Smooth muscle cell (in vitro differentiated cells): ENCODE data around the gene PPL. TPM values are rescaled to one million over a fixed set of nuclear protein-coding genes. Genes with fewer than 3 reads are reported as not detected.
"Not testable (repeated sequence)": the region's sequence is repeated elsewhere in the genome, so short reads cannot be mapped to it uniquely, and the experiment has no call there.

ENCODE experiments used
- DNase-seq: peaks from one replicate; lab custom pipeline; 2025; ENCODE audit not compliant: unreplicated experiment; lab: John Stamatoyannopoulos, UW
- H2AFZ ChIP-seq: fragments of 200-600 bp; sonication (generic); 2 replicates; pipeline ENCODE4 v1.6.0; 2016; ENCODE audit warnings: antibody characterized with exemption, low read depth, mild to moderate bottlenecking
- H3F3A ChIP-seq: fragments of 200-600 bp; sonication (generic); 2 replicates; pipeline ENCODE4 v1.6.0; 2017; ENCODE audit warnings: antibody characterized with exemption, low read depth
- H3K27ac ChIP-seq: fragments of 200-600 bp; sonication (generic); 2 replicates; pipeline ENCODE4 v1.5.1; 2016; ENCODE audit warnings: low read depth, mild to moderate bottlenecking
- H3K27me3 ChIP-seq: fragments of 200-600 bp; sonication (generic); 2 replicates; pipeline ENCODE4 v1.6.1; 2016; ENCODE audit warnings: low read depth, mild to moderate bottlenecking
- H3K36me3 ChIP-seq: fragments of 200-600 bp; sonication (generic); 2 replicates; pipeline ENCODE4 v1.5.1; 2016; ENCODE audit warnings: low read depth
- H3K4me1 ChIP-seq: fragments of 200-600 bp; sonication (generic); 2 replicates; pipeline ENCODE4 v1.5.1; 2016; ENCODE audit warnings: low read depth
- H3K4me2 ChIP-seq: fragments of 200-600 bp; sonication (generic); 2 replicates; pipeline ENCODE4 v1.6.0; 2016; ENCODE audit warnings: mild to moderate bottlenecking
- H3K4me3 ChIP-seq: fragments of 200-600 bp; sonication (generic); 2 replicates; pipeline ENCODE4 v1.5.1; 2016; ENCODE audit warnings: mild to moderate bottlenecking
- H3K79me2 ChIP-seq: fragments of 200-600 bp; sonication (generic); 2 replicates; pipeline ENCODE4 v1.6.0; 2016; ENCODE audit warnings: low read depth, mild to moderate bottlenecking
- H3K9ac ChIP-seq: fragments of 200-600 bp; sonication (generic); 2 replicates; pipeline ENCODE4 v1.6.0; 2016; ENCODE audit warnings: low read depth
- H3K9me3 ChIP-seq: fragments of 200-600 bp; sonication (generic); replicated peaks from 2 replicates; pipeline ENCODE4 v1.5.1; 2016; ENCODE audit warnings: low read depth
- H4K20me1 ChIP-seq: fragments of 200-600 bp; sonication (generic); 2 replicates; pipeline ENCODE4 v1.6.0; 2016; ENCODE audit warnings: low read depth
- WGBS: methylation state at CpG from one replicate; pipeline ENCODE4 v1.1.7; 2016; ENCODE audit warnings: low lambda C conversion rate; 5-methylcytosine and 5-hydroxymethylcytosine counted together
- polyA plus RNA-seq: library from polyadenylated mRNA; unstranded; fragments of >200 nt; fragmentation: Nextera tagmentation; extraction: Ambion mirVana; gene quantifications from 2 replicates; pipeline ENCODE4 v1.2.1, GENCODE V29; 2016
- total RNA-seq: library from RNA; depleted of rRNA; stranded (reverse); fragments of >200 nt; gene quantifications from 2 replicates; pipeline ENCODE4 v1.2.3, GENCODE V29; 2014
- TF ChIP-seq, protein P1 (sequence below): fragments of 200-600 bp; sonication (generic); IDR thresholded peaks from 2 replicates; pipeline ENCODE4 v1.5.1; 2017; ENCODE audit warnings: borderline replicate concordance, mild to moderate bottlenecking, antibody characterized with exemption; ENCODE audit not compliant: insufficient read depth, poor library complexity, severe bottlenecking

PPL gene
- total and polyA plus RNA-seq, 2 experiments from 2014 or later, result 3.0 to 7.7 TPM

DNA sequence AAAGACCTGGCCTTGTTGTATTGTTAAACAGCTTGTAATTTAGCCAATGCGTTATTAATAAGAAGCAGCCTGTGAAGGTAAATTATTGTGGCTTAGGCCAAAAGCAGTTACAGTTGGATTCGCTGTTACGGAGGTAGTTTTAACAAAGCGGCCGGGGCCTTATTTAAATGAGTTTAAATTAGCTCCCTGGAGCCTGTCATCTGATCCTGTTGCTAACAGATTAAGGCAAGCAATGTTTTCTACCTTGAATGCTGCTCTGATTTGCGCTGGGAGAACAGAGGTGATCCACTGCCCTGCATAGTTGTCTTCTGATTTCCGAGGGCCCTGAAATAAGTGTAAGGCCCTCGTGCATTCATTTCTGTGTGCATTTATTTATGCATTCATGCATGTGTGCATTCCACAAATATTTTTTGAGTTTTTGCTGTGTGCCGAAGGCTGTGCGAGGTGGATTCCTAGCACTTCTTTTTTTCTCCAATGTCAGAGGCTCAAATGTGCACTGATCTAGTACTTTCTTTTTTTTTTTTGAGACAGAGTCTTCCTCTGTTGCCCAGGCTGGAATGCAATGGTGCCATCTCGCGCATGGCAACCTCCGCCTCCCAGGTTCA is 32.0 kb upstream of the PPL start:
- Histone ChIP-seq H3K9me3 (no peaks in the 10 kb centered on the region), H3K27me3 (no peaks in the 10 kb centered on the region), H3K4me2 (no peak overlapping the region), H3K79me2 (no peaks in the 10 kb centered on the region), H2AFZ (no peak overlapping the region), H3K4me3 (no peak overlapping the region), H3K4me1 (peaks cover 7% of the 10 kb centered on the region), H3F3A (no peaks in the 10 kb centered on the region), H3K27ac (no peak overlapping the region), H3K36me3 (no peaks in the 10 kb centered on the region), H3K9ac (no peak overlapping the region), H4K20me1 (no peaks in the 10 kb centered on the region)
- WGBS, result 59% methylated on average over 13 of the region's 13 CpGs
- TF ChIP-seq, protein P1, sequence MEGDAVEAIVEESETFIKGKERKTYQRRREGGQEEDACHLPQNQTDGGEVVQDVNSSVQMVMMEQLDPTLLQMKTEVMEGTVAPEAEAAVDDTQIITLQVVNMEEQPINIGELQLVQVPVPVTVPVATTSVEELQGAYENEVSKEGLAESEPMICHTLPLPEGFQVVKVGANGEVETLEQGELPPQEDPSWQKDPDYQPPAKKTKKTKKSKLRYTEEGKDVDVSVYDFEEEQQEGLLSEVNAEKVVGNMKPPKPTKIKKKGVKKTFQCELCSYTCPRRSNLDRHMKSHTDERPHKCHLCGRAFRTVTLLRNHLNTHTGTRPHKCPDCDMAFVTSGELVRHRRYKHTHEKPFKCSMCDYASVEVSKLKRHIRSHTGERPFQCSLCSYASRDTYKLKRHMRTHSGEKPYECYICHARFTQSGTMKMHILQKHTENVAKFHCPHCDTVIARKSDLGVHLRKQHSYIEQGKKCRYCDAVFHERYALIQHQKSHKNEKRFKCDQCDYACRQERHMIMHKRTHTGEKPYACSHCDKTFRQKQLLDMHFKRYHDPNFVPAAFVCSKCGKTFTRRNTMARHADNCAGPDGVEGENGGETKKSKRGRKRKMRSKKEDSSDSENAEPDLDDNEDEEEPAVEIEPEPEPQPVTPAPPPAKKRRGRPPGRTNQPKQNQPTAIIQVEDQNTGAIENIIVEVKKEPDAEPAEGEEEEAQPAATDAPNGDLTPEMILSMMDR, result no peak
- DNase-seq, result no peak

DNA sequence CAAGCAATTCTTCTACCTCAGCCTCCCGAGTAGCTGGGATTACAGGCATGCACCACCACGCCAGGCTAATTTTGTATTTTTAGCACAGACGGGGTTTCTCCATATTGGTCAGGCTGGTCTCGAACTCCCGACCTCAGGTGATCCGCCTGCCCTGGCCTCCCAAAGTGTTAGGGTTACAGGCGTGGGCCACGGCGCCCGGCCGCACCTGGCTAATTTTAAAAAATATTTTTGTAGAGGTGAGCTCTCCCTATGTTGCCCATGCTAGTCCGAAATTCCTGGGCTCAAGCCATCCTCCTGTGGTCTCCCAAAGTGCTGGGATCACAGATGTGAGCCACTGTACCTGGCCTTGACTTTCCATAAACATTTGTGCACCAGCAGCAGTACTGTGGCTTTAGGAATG is 31.3 kb upstream of the PPL start:
- not testable (repeated sequence) for H4K20me1 ChIP-seq, H3K27me3 ChIP-seq, H3K4me3 ChIP-seq, H3K79me2 ChIP-seq, H3K27ac ChIP-seq, H3F3A ChIP-seq, H2AFZ ChIP-seq, H3K4me2 ChIP-seq, H3K36me3 ChIP-seq, H3K9me3 ChIP-seq, H3K4me1 ChIP-seq, H3K9ac ChIP-seq, DNase-seq
- 92% methylated on average over 12 of the region's 12 CpGs for WGBS

DNA sequence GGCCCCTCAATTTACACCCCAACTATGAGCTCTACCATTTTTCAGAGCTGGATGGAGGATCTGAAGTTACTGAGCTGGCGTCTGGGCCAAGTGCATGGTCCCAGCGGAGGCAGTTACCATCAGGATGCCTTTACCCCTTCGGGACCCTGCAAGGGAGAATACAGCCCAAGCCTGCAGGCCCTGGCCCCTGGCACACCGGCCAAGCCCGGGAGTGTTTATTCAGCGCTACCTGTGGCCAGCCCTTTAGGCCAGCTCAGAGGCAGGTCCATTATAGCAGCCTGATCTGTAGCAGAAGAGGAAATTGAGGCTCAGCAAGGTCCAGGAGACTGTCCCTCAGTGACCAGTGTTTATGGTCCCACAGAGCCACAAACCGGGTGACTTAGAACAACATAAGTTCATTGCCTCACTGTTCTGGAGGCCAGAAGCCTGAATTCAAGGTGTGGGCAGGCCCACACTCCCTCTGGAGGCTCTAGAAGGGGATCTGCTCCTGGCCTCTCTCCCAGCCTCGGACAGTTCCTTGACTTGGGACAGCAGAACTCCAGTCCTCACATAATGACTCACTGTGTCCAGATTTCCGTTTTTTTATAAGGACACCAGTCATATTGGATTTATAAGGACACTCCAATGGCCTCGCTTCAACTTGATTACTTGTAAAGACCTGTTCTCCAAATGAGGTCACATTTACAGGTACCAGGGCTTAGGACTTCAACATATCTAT is 29.9 kb upstream of the PPL start:
- H3K4me2 ChIP-seq, result no peak overlapping the region
- H3K9me3 ChIP-seq, result no peaks in the 10 kb centered on the region
- H3K36me3 ChIP-seq, result no peaks in the 10 kb centered on the region
- H3K79me2 ChIP-seq, result no peaks in the 10 kb centered on the region
- no peak for DNase-seq
- TF ChIP-seq, protein P1, result no peak
- H3K4me3 ChIP-seq, result no peak overlapping the region
- peaks cover 7% of the 10 kb centered on the region for H3K4me1 ChIP-seq
- no peak overlapping the region for H3K9ac ChIP-seq
- WGBS, result 81% methylated on average over 10 of the region's 10 CpGs
- no peaks in the 10 kb centered on the region for H3K27me3 ChIP-seq
- no peak overlapping the region for H3K27ac ChIP-seq
- H3F3A ChIP-seq, result no peaks in the 10 kb centered on the region
- no peaks in the 10 kb centered on the region for H4K20me1 ChIP-seq
- H2AFZ ChIP-seq, result no peak overlapping the region

DNA sequence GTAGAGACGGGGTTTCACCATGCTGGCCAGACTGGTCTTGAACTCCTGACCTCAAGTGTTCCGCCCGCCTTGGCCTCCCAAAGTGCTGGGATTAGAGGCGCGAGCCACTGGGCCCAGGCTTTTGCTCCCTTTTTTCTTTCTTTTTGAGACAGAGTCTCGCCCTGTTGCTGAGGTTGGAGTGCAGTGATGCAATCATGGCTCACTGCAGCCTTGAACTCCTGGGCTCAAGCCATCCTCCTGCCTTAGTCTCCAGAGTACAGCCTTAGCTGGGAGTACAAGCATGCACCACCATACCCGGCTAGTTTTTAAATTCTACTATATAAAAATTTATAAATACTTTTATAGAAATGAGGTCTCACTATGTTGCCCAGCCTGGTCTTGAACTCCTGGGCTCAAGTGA is 26.6 kb upstream of the PPL start:
- H4K20me1 ChIP-seq, H3K27ac ChIP-seq, H3K79me2 ChIP-seq, H2AFZ ChIP-seq, H3K4me2 ChIP-seq, H3K4me3 ChIP-seq, H3F3A ChIP-seq, H3K36me3 ChIP-seq, H3K9me3 ChIP-seq, H3K4me1 ChIP-seq, H3K27me3 ChIP-seq, DNase-seq, H3K9ac ChIP-seq: not testable (repeated sequence)
- WGBS, result 92% methylated on average over 7 of the region's 7 CpGs
